GM18861 (cell line): Measurements from ENCODE around the gene JAKMIP3.

Experiments
- ATAC-seq: cut with Tn5 transposase; IDR thresholded peaks from one replicate; pipeline ENCODE4 v1.9.1; 2021; ENCODE audit not compliant: unreplicated experiment

JAKMIP3 gene

DNA sequence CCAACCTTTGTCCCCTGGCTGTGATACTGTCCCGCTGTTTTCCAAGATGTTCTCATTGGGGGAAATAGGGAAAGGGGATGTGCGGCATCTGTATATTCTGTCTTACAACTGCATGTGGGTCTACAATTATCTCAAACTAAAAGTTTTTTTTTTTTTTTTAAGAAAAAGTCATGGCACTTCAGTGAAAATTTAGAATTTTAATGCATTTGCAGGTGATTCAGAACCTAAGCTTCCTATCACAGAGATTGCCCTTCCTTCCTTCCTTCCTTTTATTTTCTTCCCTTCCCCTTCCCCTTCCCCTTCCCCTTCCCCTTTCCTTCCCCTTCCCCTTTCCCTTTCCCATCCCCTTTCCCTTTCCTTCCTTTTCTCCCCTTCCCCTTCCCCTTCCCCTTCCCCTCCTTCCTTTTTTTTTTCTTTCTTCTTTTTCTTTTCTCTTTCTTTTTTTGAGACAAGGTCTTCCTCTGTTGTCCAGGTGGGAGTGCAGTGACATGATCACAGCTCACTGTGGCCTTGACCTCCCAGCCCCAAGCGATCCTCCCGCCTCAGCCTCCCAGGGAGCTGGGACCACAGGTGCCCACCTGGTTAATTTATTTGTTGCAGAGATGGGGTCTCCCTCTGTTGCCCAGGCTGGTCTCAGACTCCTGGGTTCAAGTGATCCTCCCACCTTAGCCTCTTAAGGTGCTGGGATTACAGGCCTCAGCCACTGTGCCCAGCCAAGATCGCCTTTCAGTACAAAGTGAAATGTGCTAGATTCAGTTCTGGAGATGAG, 32.0 kb downstream of the JAKMIP3 start:
- ATAC-seq: no peak

GRCh38 chr10:132098539-132099388, 33.0 kb downstream of the JAKMIP3 start:
- ATAC-seq: no peak

GRCh38 chr10:132099389-132100090, 33.8 kb downstream of the JAKMIP3 start:
- no peak for ATAC-seq

DNA sequence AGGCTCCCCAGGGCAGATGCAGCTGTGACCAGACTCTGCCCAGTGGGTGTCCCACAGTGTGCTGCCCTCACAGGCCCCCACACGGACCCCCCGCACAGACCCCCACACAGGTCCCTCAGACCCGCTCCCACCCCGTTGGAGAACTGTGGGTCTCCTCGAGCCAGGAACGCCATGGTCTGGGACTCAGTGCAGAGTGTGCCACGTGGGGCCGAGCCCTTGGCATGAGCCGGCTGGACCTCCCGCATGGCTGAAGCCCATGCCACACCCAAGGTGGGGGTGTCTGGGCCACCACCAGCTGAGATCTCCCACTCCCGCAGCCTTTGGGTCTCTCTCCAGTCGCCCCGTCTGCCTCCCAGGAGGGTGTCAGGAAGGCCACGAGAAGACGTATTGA, 34.3 kb downstream of the JAKMIP3 start:
- no peak for ATAC-seq

GRCh38 chr10:132100556-132101349, 35.0 kb downstream of the JAKMIP3 start:
- ATAC-seq: no peak

DNA sequence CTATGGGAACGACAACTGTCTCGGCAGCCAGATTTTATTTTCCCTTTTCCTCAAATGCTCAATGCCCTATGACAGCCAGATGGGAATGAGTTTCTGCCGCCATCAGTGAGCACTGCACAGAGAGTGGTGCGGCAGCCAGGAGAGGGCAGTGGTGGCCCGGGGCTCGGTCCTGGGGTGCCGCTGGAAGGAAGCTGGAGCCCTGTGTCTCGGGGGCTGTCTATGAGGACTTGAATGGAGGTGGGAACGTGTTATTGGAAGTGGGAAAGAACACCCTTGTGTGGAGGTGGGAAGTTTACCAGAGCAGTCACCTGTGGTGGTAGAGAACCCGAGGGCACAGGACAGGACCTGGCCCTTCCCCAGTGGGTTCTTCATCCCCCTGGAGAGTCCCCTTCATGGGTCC, 35.8 kb downstream of the JAKMIP3 start:
- no peak for ATAC-seq

DNA sequence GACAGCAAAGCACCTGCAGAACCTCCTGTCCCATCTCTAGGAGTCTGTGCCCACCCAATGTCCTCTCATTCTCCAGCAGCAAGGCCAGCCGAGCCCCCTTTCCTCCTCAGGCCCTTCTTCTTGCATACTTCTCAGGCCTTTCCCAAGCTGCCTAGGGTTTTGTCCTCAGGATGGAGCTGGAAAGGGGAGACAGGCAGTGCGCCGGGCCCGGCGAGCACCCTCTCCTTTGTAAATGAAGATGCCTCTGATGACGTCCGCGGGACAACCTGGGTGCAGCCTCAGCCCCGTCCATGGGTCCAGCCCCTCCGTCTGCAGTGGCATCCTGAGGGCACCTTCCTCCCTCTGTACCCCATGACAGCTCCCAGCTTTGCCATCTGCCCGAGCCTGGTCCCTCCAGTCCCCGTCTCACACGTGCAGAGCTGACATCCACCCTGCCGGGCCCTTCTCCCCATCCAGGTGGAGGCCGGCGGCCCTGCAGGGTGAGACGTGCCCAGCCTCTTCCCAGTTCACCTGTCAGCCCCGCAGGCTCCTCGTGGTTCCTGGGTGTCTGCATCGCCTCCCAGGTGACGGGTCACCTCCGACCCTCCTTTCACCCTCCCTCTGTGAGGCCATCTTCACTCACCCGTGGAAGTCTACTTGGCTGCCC, 36.4 kb downstream of the JAKMIP3 start:
- no peak for ATAC-seq

- no peak for ATAC-seq
Observed at GRCh38 chr10:132102717-132103110, 37.0 kb downstream of the JAKMIP3 start.

DNA sequence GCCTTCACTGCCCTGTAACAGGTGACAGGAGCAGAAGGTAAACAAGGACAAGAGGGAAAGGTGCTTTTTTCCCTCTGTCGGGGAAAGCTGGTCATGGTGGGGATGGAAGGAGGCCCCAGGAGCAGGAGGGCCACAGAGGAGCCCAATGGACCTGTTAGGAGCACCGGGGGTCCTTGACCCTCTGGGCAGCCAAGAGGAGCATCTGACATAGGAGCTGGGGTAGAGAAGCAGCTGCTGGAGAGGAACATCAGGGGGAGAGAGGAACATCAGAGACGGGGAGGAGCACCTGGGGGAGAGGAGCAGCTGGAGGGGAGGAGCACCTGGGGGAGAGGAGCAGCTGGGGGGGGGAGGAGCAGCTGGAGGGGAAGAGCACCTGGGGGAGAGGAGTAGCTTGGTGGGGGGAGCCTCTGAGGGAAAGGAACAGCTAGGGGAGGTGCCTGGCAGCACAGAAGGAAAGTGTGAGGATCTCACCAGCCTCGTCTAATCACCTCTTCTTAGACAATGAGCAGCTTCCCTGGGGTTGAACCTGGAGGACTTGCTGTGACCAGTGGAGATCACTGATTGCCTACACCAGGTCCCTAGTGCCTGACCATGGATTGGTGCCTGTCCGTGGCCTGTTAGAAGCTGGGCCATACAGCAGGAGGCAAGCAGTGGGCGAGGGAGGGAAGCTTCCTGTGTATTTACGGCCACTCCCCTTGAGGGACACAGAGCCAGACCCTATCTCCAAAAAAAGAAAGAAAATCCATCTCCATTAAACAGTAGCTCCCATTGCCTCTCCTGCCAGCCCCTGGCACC, 37.6 kb downstream of the JAKMIP3 start:
- no peak for ATAC-seq

DNA sequence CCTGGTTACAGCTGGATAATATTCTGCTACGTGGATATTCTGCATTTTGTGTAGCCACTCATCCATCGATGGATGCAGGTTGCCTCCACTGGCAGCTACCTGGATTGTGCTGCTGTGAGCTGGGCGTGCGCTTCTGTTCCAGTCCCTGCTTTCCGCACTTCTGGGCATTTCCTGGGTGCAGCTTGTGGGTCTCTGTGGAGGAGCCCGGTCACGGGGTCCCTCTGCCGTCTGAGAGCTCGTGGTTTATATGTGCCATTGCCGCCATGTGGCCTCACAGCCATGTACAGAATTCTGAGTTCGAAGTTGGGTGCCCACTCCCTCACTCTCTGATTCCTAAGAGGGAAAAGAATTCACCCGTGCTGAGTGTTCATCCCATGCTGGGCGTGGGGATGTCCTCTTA, 38.3 kb downstream of the JAKMIP3 start:
- ATAC-seq: no peak

DNA sequence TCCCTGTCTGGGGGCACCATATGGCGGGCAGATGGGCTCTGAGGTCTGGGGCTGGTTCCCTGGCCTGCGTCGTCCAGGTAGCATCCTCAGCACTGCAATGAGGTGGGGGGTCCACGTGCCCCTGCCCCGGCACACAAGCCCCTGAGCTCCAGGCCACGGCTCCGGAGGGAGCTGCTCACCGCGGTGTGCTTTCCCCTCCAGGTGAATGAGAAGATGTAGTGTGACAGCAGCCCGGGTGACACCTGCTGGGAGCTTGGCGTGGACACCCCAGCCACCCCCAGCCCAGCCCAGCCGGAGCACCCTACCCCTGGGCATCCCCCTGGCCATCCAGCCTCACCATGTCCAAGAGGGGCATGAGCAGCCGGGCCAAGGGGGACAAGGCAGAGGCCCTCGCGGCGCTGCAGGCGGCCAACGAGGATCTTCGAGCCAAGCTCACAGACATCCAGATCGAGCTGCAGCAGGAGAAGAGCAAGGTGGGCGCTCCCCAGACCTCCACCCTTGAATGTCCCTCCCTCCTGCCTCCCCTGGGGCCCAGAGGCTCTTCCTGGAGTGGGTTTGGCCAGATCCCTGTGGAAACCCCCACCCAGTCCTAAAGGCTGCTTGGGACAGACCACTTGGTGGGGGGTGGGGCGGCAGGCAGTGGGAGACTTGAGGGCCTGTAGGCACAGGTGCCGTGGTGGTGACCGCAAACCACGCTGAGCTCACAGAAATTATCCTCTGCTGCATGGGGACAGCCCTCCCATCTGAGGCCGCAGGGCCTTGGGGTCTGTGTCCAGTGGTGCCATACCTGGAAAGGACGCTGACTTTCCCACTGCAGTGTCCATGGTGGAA, 38.9 kb downstream of the JAKMIP3 start:
- ATAC-seq: no peak

GRCh38 chr10:132105302-132105995, 39.7 kb downstream of the JAKMIP3 start:
- ATAC-seq: no peak

- ATAC-seq: no peak
Observed at GRCh38 chr10:132106431-132106830, 40.7 kb downstream of the JAKMIP3 start.

DNA sequence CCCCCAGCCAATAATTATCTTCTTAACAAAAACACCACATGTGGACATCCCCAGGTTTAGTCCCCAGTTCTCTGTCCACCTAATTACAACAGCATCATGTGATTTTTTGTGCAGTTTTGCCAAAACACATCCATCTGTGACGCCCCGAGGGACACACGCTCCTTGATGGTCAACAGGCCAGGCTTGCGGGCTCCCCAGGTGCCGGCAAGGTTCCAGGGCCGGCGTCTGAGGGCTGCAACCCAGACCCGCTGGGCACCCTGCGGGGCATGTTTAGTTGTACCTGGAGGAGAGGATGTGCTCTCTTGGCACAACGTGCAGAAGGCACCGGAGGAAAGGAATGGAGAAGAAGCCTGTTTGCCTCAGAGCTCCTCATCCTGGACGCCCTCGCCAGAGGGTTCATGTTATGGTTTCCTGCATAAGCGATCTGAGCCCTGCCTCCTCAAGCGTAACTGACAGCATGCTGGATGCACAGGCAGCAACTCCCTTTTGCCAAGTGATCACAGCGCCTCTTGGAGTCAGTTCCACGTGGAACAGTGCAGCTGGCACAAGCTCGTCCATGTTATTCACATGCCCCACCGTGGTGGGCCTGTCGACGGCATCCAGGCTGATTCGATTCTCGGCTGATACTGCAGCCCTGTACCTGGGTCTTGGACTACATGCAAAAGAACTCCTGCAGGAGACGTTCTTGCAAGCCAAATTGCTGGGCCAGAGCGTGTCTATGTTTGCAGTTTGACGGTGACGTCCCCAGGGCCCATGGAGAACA, 41.6 kb downstream of the JAKMIP3 start:
- ATAC-seq: no peak

GRCh38 chr10:132107949-132108877, 42.5 kb downstream of the JAKMIP3 start:
- ATAC-seq: no peak
